ENCODE measurements around the gene ABCC11.

DNA sequence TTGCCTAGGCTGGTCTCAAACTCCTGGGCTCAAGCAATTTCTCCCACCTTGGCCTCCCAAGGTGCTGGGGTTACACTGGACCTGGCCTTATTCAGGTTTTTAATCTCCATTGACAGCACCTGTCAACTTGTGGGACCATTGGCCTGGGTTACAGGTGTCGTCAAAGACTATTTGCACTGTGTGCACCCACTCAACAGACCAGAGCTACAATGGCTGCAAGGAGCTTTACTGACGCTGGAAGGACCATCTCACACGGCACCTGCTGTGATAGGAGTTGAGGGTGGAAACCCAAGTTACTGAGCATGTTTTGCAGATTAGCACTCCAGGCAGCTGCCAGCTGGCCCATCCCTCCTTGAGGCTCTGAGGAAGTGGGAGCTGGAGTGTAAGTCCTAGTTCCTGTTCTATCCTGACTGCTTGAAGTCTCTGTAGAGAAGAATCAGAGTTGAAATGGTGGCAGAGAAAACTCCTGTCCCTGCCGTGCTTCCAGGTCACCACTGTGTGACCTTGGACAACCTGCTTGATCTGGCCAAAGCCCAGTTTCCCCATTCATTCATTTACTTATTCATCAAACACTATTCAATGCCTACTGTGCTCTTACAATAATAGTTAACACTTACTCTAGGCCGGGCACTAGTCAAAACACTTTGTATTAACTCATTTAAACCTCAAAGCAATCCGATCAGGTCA is 45.7 kb downstream of the ABCC11 start:
- TF ChIP-seq, protein P1, sequence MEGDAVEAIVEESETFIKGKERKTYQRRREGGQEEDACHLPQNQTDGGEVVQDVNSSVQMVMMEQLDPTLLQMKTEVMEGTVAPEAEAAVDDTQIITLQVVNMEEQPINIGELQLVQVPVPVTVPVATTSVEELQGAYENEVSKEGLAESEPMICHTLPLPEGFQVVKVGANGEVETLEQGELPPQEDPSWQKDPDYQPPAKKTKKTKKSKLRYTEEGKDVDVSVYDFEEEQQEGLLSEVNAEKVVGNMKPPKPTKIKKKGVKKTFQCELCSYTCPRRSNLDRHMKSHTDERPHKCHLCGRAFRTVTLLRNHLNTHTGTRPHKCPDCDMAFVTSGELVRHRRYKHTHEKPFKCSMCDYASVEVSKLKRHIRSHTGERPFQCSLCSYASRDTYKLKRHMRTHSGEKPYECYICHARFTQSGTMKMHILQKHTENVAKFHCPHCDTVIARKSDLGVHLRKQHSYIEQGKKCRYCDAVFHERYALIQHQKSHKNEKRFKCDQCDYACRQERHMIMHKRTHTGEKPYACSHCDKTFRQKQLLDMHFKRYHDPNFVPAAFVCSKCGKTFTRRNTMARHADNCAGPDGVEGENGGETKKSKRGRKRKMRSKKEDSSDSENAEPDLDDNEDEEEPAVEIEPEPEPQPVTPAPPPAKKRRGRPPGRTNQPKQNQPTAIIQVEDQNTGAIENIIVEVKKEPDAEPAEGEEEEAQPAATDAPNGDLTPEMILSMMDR (IDR thresholded peaks at IDR 0.05), result no peak
- no peak for TF ChIP-seq EZH2 (IDR thresholded peaks at IDR 0.05; ENCODE audit: borderline replicate concordance, insufficient read depth, low read depth, low read length, poor library complexity, severe bottlenecking)
